Caco-2 (cell line): ENCODE data around the gene PROCR. TPM values are rescaled to one million over a fixed set of nuclear protein-coding genes. Genes with fewer than 3 reads are reported as not detected.

Source experiments
- BruUV-seq: library from RNA; stranded (reverse); fragments of 400-500 nt; replicated peaks from 2 replicates; lab custom pipeline; 2021; lab: Mats Ljungman, UMichigan
- CTCF ChIA-PET: fragments of 300-600 bp; sonication (Branson Sonifier 250); formaldehyde crosslinking; loops from one replicate; lab custom pipeline; 2022; ENCODE audit warnings: antibody characterized with exemption; lab: Charles Lee
- POLR2A ChIA-PET: fragments of 300-600 bp; sonication (Branson Sonifier 250); formaldehyde crosslinking; loops from one replicate; lab custom pipeline; 2022; ENCODE audit warnings: antibody characterized with exemption; lab: Charles Lee
- DNase-seq, 2 experiments: peaks; one replicate each; pipeline versions ENCODE4 v3.0.0 to v3.0.0-alpha.2; 2020 to 2022
- H3K27me3 ChIP-seq: replicated peaks from 2 replicates; pipeline ENCODE4 v1.6.0; 2011; ENCODE audit warnings: low read length; ENCODE audit not compliant: control insufficient read depth, insufficient read depth
- H3K36me3 ChIP-seq: 2 replicates; pipeline ENCODE4 v1.5.1; 2011; ENCODE audit warnings: low read length; ENCODE audit not compliant: control insufficient read depth, insufficient read depth
- H3K4me1 ChIP-seq: fragments of 250-450 bp; sonication (Bioruptor Pico); 2 replicates; pipeline ENCODE4 v1.5.1; 2020; ENCODE audit warnings: mild to moderate bottlenecking
- H3K4me3 ChIP-seq: 2 replicates; pipeline ENCODE4 v1.5.1; 2011; ENCODE audit warnings: low read depth, mild to moderate bottlenecking, control low read depth, low read length
- H3K9me3 ChIP-seq: fragments of 250-450 bp; sonication (Bioruptor Pico); 2 replicates; pipeline ENCODE4 v1.5.1; 2020; ENCODE audit warnings: mild to moderate bottlenecking, moderate library complexity
- H3K27ac Mint-ChIP-seq: one replicate; pipeline ENCODE4 v1.8.0; 2022; ENCODE audit warnings: mixed read lengths; ENCODE audit not compliant: unreplicated experiment
- H3K27me3 Mint-ChIP-seq: one replicate; pipeline ENCODE4 v1.8.0; 2022; ENCODE audit warnings: mixed read lengths; ENCODE audit not compliant: insufficient read depth, unreplicated experiment
- H3K36me3 Mint-ChIP-seq: one replicate; pipeline ENCODE4 v1.8.0; 2022; ENCODE audit warnings: mild to moderate bottlenecking, mixed read lengths; ENCODE audit not compliant: insufficient read depth, unreplicated experiment
- H3K4me1 Mint-ChIP-seq: one replicate; pipeline ENCODE4 v1.8.0; 2022; ENCODE audit warnings: low read depth, mixed read lengths; ENCODE audit not compliant: unreplicated experiment
- H3K4me3 Mint-ChIP-seq: one replicate; pipeline ENCODE4 v1.8.0; 2022; ENCODE audit warnings: mild to moderate bottlenecking, moderate library complexity, mixed read lengths; ENCODE audit not compliant: unreplicated experiment
- H3K9me3 Mint-ChIP-seq: one replicate; pipeline ENCODE4 v1.8.0; 2022; ENCODE audit warnings: mixed read lengths; ENCODE audit not compliant: unreplicated experiment
- intact Hi-C: fragments of 100-400 bp; cut with micrococcal nuclease; formaldehyde crosslinking; loops from one replicate; pipeline ENCODE4 v1.10.0; 2022; ENCODE audit not compliant: unreplicated experiment
- total RNA-seq: library from RNA; stranded (reverse); gene quantifications from 2 replicates; pipeline ENCODE4 v1.2.3, GENCODE V29; 2022
- TF ChIP-seq, protein P1 (sequence below), 2 experiments: fragments of 200-600 bp in 1 of 2; IDR thresholded peaks; 1 replicate in 1 of 2; 2 replicates in 1 of 2; pipeline versions ENCODE4 v1.5.1 to v1.8.0; 2011 to 2022; ENCODE audit warnings: antibody characterized with exemption in 1 of 2, control low read depth in 1 of 2, inconsistent platforms in 1 of 2, low read depth in 1 of 2, low read length in 1 of 2, mild to moderate bottlenecking in 1 of 2, moderate library complexity in 1 of 2; ENCODE audit not compliant: insufficient read depth in 1 of 2, severe bottlenecking in 1 of 2, unreplicated experiment in 1 of 2

PROCR gene
- total RNA-seq, 1 experiment from 2014 or later = 4.0 TPM

DNA sequence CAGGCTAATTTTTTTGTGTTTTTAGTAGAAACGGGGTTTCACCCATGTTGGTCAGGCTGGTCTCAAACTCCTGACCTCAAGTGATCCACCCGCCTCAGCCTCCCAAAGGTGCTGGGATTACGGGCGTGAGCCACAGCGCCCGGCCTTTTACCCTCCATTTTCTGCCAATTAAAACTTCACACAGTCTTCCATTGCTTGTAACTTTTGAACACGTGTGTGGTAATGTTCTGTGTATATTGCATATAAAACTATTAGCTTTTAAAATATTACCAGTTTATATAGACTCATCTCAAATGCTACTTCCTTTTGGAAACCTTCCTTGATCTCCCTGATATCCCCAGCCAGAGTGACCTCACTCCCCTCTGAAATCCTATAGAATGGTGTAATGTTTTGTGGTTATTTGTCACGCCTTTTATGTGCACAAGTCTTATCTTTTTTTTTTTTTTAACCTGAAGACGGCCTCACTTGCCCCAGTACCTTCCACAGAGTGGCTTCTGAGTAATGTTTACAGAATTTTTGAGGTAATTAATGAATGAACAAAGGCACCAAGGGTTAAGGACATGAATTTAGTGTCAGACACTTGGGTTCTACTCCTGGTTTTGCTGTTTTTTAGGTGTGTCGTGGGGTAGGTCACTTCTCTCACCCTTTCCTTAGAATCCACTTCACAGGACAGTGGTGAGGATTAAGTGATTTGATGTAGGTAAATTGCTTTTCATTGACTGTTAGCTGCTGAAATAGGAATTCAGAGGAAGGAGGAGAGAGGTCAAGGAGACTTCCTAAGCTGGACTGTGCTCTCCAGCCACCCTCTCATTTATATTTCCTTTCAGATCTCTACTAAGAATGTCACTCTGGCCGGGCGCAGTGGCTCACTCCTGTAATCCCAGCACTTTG lies 43.4 kb downstream of the PROCR start:
- no peaks in the 10 kb centered on the region for H3K36me3 ChIP-seq
- peaks cover 33% of the 10 kb centered on the region for H3K4me1 ChIP-seq
- intact Hi-C loops = loop anchor here (1.0 kb wide), 1 partner anchor 49 kb away; no protein-coding TSS in a partner anchor
- POLR2A ChIA-PET = interaction anchor here (0.6 to 1.5 kb wide), 2 partner anchors 48 to 262 kb away, joined by 5 read pairs; no protein-coding TSS in a partner anchor
- BruUV-seq = TSS peak; percentile 94
- H3K27me3 ChIP-seq = no peaks in the 10 kb centered on the region
- H3K4me3 ChIP-seq = no peak overlapping the region
- CTCF ChIA-PET = interaction anchor here (1.0 to 5.0 kb wide), 5 partner anchors 49 to 259 kb away, joined by 3 to 34 read pairs (median 5); partner anchors contain the start of gene EDEM2
- H3K36me3 Mint-ChIP-seq = peaks cover 7% of the 10 kb centered on the region
- peaks cover 27% of the 10 kb centered on the region for H3K4me1 Mint-ChIP-seq
- peak overlapping the region; percentile 83 for H3K27ac Mint-ChIP-seq
- TF ChIP-seq, protein P1, sequence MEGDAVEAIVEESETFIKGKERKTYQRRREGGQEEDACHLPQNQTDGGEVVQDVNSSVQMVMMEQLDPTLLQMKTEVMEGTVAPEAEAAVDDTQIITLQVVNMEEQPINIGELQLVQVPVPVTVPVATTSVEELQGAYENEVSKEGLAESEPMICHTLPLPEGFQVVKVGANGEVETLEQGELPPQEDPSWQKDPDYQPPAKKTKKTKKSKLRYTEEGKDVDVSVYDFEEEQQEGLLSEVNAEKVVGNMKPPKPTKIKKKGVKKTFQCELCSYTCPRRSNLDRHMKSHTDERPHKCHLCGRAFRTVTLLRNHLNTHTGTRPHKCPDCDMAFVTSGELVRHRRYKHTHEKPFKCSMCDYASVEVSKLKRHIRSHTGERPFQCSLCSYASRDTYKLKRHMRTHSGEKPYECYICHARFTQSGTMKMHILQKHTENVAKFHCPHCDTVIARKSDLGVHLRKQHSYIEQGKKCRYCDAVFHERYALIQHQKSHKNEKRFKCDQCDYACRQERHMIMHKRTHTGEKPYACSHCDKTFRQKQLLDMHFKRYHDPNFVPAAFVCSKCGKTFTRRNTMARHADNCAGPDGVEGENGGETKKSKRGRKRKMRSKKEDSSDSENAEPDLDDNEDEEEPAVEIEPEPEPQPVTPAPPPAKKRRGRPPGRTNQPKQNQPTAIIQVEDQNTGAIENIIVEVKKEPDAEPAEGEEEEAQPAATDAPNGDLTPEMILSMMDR (IDR thresholded peaks at IDR 0.05; ENCODE audit: insufficient read depth in 1 of 2, low read depth in 1 of 2, low read length in 1 of 2, severe bottlenecking in 1 of 2, unreplicated experiment in 1 of 2) = no peak
- no peaks in the 10 kb centered on the region for H3K27me3 Mint-ChIP-seq
- peak; percentile 71 to 73 for DNase-seq
- no peak overlapping the region for H3K4me3 Mint-ChIP-seq
- peaks cover 10% of the 10 kb centered on the region for H3K9me3 Mint-ChIP-seq
- no peaks in the 10 kb centered on the region for H3K9me3 ChIP-seq

DNA sequence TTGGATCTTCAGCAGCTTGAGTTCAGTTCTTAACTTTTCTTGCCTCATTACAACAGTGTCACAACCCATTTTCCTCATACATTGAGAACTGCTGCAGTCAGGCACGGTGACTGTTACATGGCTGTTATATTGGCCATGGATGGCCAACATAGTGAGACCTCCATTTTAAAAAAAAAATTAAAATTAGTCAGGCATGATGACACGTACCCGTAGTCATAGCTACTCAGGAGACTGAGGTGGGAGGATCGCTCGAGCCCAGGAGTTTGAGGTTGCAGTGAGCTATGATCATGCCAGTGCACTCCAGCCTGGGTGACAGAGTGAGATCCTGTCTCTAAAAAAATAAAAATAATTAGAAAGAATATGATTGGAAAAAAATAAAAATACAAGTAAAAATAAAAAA lies 44.7 kb downstream of the PROCR start:
- Mint-ChIP-seq H3K27ac (peak overlapping the region; percentile 83), H3K9me3 (peaks cover 10% of the 10 kb centered on the region), H3K27me3 (no peaks in the 10 kb centered on the region), H3K4me1 (peaks cover 27% of the 10 kb centered on the region), H3K4me3 (no peak overlapping the region), H3K36me3 (peaks cover 7% of the 10 kb centered on the region)
- no TSS peak for BruUV-seq
- TF ChIP-seq, protein P1 (IDR thresholded peaks at IDR 0.05; ENCODE audit: insufficient read depth in 1 of 2, low read depth in 1 of 2, low read length in 1 of 2, severe bottlenecking in 1 of 2, unreplicated experiment in 1 of 2) = no peak
- no peak for DNase-seq
- POLR2A ChIA-PET = interaction anchor here (0.6 to 1.5 kb wide), 2 partner anchors 47 to 443 kb away, joined by 5 to 16 read pairs; no protein-coding TSS in a partner anchor
- H3K4me1 ChIP-seq = peaks cover 33% of the 10 kb centered on the region
- H3K4me3 ChIP-seq = no peak overlapping the region
- no peaks in the 10 kb centered on the region for H3K27me3 ChIP-seq
- CTCF ChIA-PET = interaction anchor here (3.5 to 5.0 kb wide), 2 partner anchors 70 to 72 kb away, joined by 9 to 34 read pairs; partner anchors contain the start of gene EDEM2
- no peaks in the 10 kb centered on the region for H3K36me3 ChIP-seq
- intact Hi-C loops = no loop called here
- H3K9me3 ChIP-seq = no peaks in the 10 kb centered on the region

GRCh38 chr20:35223941-35224340 lies 52.1 kb downstream of the PROCR start:
- peaks cover 12% of the 10 kb centered on the region for H3K4me1 ChIP-seq
- CTCF ChIA-PET = no interaction called here
- peaks cover 4% of the 10 kb centered on the region; the same call in 1 of the 2 replicates for H3K27me3 ChIP-seq
- H3K4me3 ChIP-seq = no peak overlapping the region
- intact Hi-C loops = no loop called here
- no TSS peak for BruUV-seq
- Mint-ChIP-seq H3K4me3 (no peak overlapping the region), H3K9me3 (peaks cover 14% of the 10 kb centered on the region), H3K4me1 (no peaks in the 10 kb centered on the region), H3K27ac (no peak overlapping the region), H3K36me3 (no peaks in the 10 kb centered on the region), H3K27me3 (peaks cover 15% of the 10 kb centered on the region)
- H3K36me3 ChIP-seq = no peaks in the 10 kb centered on the region
- no peak for DNase-seq
- no peaks in the 10 kb centered on the region for H3K9me3 ChIP-seq
- TF ChIP-seq, protein P1 (IDR thresholded peaks at IDR 0.05; ENCODE audit: insufficient read depth in 1 of 2, low read depth in 1 of 2, low read length in 1 of 2, severe bottlenecking in 1 of 2, unreplicated experiment in 1 of 2) = no peak
- POLR2A ChIA-PET = interaction anchor here (0.6 kb wide), 1 partner anchor 586 kb away, joined by 5 read pairs; no protein-coding TSS in a partner anchor
